HG02885 (cell line): ENCODE results near the gene ZC3H18.

Experiments
- ATAC-seq: cut with Tn5 transposase; IDR thresholded peaks from one replicate; pipeline ENCODE4 v1.9.1; 2021; ENCODE audit warnings: mild to moderate bottlenecking; ENCODE audit not compliant: unreplicated experiment, poor library complexity

Gene ZC3H18

GRCh38 chr16:88650749-88651275 lies 80.6 kb downstream of the ZC3H18 start, which contains the start of gene CYBA:
CYBA (minus strand) TSS chr16:88651053; CDS start chr16:88651013, 40 bp downstream.
- peak; percentile 80 for ATAC-seq

- ATAC-seq, result peak; percentile 77
Measured at GRCh38 chr16:88651276-88651988, 81.2 kb downstream of the ZC3H18 start.

- ATAC-seq, result no peak
Measured at GRCh38 chr16:88651989-88652761, 82.0 kb downstream of the ZC3H18 start.

- ATAC-seq, result no peak
Measured at GRCh38 chr16:88652762-88653063, 82.5 kb downstream of the ZC3H18 start.

- ATAC-seq, result no peak
Measured at GRCh38 chr16:88653101-88653500, 82.9 kb downstream of the ZC3H18 start.

GRCh38 chr16:88653596-88654362 lies 83.6 kb downstream of the ZC3H18 start:
- ATAC-seq, result no peak

- ATAC-seq, result no peak
Measured at GRCh38 chr16:88654363-88655052, 84.3 kb downstream of the ZC3H18 start.

GRCh38 chr16:88655053-88655732 lies 85.0 kb downstream of the ZC3H18 start:
- no peak for ATAC-seq

GRCh38 chr16:88655733-88656281 lies 85.6 kb downstream of the ZC3H18 start:
- no peak for ATAC-seq

GRCh38 chr16:88656291-88656980 lies 86.2 kb downstream of the ZC3H18 start:
- ATAC-seq, result no peak

GRCh38 chr16:88657371-88657770 lies 87.2 kb downstream of the ZC3H18 start:
- ATAC-seq, result no peak

- no peak for ATAC-seq
Measured at GRCh38 chr16:88658714-88659113, 88.5 kb downstream of the ZC3H18 start.

GRCh38 chr16:88659160-88659559 lies 89.0 kb downstream of the ZC3H18 start:
- no peak for ATAC-seq

- no peak for ATAC-seq
Measured at GRCh38 chr16:88661468-88661867, 91.3 kb downstream of the ZC3H18 start.

- ATAC-seq, result no peak
Measured at GRCh38 chr16:88662222-88662842, 92.1 kb downstream of the ZC3H18 start.

GRCh38 chr16:88662843-88663606 lies 92.8 kb downstream of the ZC3H18 start, which contains the start of gene MVD:
MVD (minus strand) TSS chr16:88663091; CDS start chr16:88663080, 11 bp downstream.
- ATAC-seq, result peak; percentile 94

- no peak for ATAC-seq
Measured at GRCh38 chr16:88665148-88665547, 94.9 kb downstream of the ZC3H18 start.

- no peak for ATAC-seq
Measured at GRCh38 chr16:88665570-88665969, 95.4 kb downstream of the ZC3H18 start.
